ENCODE results near the gene GNLY.

- TF ChIP-seq CTCF (IDR thresholded peaks at IDR 0.05) (no peak), POLR2A (IDR thresholded peaks at IDR 0.05) (no peak)
Observed at GRCh38 chr2:85697096-85697495, 2.9 kb downstream of the GNLY start.
